ENCODE data around the gene ROCK2. TPM values are rescaled to one million over a fixed set of nuclear protein-coding genes. Genes with fewer than 3 reads are reported as not detected.

Gene ROCK2
- total RNA-seq, 3 donors from 2014 or later: 67.7 to 77.8 (median 71.0) TPM

DNA sequence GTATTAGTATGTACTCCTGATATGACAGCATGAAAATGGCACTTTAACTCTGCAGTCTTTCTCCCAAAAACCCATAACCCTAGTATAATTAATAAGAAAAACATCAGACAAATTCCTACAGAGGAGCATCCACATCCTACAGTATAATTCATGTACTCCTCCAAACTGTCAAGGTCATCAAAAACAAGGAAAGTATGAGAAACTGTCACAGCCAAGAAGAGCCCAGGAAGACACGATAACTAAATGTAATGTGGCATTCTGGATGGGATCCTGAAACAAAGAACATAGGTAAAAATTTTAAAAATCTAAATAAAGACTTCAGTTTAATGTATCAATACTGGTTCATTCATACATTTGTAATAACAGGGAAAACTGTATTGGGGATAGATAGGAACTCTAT, 100.9 kb downstream of the ROCK2 start:
- TF ChIP-seq CTCF (IDR thresholded peaks at IDR 0.05): no peak
- no peak for ATAC-seq

GRCh38 chr2:11242542-11243174, 101.8 kb downstream of the ROCK2 start:
- intact Hi-C loops (cut with DNase I, micrococcal nuclease): no loop called here

More for the DNA sequence above, 100.9 kb downstream of the ROCK2 start:
- no peak for DNase-seq
- no peaks in the 10 kb centered on the region for H3K9me3 ChIP-seq
- no peaks in the 10 kb centered on the region for H3K36me3 ChIP-seq (ENCODE audit: low read depth)
- H3K4me3 ChIP-seq: no peak overlapping the region
- H3K4me1 ChIP-seq (ENCODE audit: low read depth): no peaks in the 10 kb centered on the region
- intact Hi-C loops (cut with DNase I, micrococcal nuclease): no loop called here

GRCh38 chr2:11241412-11242203, 102.8 kb downstream of the ROCK2 start:
- Histone ChIP-seq H3K4me1 (ENCODE audit: low read depth) (no peaks in the 10 kb centered on the region), H3K4me3 (no peak overlapping the region), H3K36me3 (ENCODE audit: low read depth) (no peaks in the 10 kb centered on the region), H3K9me3 (no peaks in the 10 kb centered on the region)
- DNase-seq (no peak), ATAC-seq (peak; percentile 57)
- intact Hi-C loops (cut with DNase I, micrococcal nuclease): no loop called here
- TF ChIP-seq CTCF (IDR thresholded peaks at IDR 0.05): no peak

More at GRCh38 chr2:11242542-11243174, 101.8 kb downstream of the ROCK2 start:
- no peak overlapping the region for H3K4me3 ChIP-seq
- ATAC-seq (no peak), DNase-seq (no peak)
- no peaks in the 10 kb centered on the region for H3K4me1 ChIP-seq (ENCODE audit: low read depth)
- no peaks in the 10 kb centered on the region for H3K36me3 ChIP-seq (ENCODE audit: low read depth)
- TF ChIP-seq CTCF (IDR thresholded peaks at IDR 0.05): no peak
- H3K9me3 ChIP-seq: no peaks in the 10 kb centered on the region

GRCh38 chr2:11239666-11240462, 104.6 kb downstream of the ROCK2 start:
- intact Hi-C loops (cut with DNase I, micrococcal nuclease): loop anchor here in 1 of 2 donors (10.0 kb wide), 2 partner anchors 105 to 175 kb away; partner anchors contain the start of gene ROCK2
- Histone ChIP-seq H3K4me3 (no peak overlapping the region), H3K9me3 (no peaks in the 10 kb centered on the region), H3K4me1 (ENCODE audit: low read depth) (no peaks in the 10 kb centered on the region), H3K36me3 (ENCODE audit: low read depth) (no peaks in the 10 kb centered on the region)
- TF ChIP-seq CTCF (IDR thresholded peaks at IDR 0.05): no peak
- DNase-seq (no peak), ATAC-seq (peak; percentile 82)

- no peak for ATAC-seq
- intact Hi-C loops (cut with DNase I, micrococcal nuclease): loop anchor here in 1 of 2 donors (10.0 kb wide), 2 partner anchors 106 to 176 kb away; partner anchors contain the start of gene ROCK2
Observed at GRCh38 chr2:11239147-11239546, 105.3 kb downstream of the ROCK2 start.

More at GRCh38 chr2:11239147-11239546, 105.3 kb downstream of the ROCK2 start:
- no peaks in the 10 kb centered on the region for H3K36me3 ChIP-seq (ENCODE audit: low read depth)
- no peaks in the 10 kb centered on the region for H3K4me1 ChIP-seq (ENCODE audit: low read depth)
- no peaks in the 10 kb centered on the region for H3K9me3 ChIP-seq
- H3K4me3 ChIP-seq: no peak overlapping the region
- TF ChIP-seq CTCF (IDR thresholded peaks at IDR 0.05): no peak
- DNase-seq: no peak
